ENCODE measurements around the gene ITIH6.
"Not testable (repeated sequence)": the region's sequence is repeated elsewhere in the genome, so short reads cannot be mapped to it uniquely, and the experiment has no call there.

ITIH6 gene, protein sequence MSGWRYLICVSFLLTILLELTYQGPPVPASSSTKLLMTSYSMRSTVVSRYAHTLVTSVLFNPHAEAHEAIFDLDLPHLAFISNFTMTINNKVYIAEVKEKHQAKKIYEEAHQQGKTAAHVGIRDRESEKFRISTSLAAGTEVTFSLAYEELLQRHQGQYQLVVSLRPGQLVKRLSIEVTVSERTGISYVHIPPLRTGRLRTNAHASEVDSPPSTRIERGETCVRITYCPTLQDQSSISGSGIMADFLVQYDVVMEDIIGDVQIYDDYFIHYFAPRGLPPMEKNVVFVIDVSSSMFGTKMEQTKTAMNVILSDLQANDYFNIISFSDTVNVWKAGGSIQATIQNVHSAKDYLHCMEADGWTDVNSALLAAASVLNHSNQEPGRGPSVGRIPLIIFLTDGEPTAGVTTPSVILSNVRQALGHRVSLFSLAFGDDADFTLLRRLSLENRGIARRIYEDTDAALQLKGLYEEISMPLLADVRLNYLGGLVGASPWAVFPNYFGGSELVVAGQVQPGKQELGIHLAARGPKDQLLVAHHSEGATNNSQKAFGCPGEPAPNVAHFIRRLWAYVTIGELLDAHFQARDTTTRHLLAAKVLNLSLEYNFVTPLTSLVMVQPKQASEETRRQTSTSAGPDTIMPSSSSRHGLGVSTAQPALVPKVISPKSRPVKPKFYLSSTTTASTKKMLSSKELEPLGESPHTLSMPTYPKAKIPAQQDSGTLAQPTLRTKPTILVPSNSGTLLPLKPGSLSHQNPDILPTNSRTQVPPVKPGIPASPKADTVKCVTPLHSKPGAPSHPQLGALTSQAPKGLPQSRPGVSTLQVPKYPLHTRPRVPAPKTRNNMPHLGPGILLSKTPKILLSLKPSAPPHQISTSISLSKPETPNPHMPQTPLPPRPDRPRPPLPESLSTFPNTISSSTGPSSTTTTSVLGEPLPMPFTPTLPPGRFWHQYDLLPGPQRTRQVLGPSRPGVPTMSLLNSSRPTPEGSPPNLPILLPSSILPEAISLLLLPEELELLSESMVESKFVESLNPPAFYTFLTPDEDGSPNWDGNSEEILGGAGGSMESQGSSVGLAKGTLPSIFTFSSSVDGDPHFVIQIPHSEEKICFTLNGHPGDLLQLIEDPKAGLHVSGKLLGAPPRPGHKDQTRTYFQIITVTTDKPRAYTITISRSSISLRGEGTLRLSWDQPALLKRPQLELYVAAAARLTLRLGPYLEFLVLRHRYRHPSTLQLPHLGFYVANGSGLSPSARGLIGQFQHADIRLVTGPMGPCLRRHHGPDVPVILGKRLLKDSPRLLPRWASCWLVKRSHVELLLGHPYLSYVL

DNA sequence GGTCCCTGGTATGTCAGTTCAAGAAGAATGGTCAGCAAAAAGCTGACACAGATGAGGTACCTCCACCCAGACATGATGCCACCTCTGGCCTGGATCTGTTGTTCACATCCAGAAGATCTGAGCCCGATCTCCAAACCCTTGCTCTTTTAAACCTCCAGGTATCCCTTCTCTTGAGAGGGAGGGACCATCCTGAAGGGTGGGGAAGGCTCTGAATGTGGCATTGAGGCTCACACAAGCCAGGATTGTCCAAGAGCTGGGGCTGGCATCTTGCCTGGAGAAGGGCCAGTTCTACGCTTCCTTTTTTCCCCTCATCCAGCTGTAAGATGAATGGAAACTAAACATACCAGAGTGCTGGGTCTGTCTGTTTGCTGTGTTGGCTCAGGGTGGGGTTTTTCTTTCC is at the start of gene ITIH6:
Gene ITIH6 (minus strand): TSS at position 119 of the 400 bp plus-strand sequence. CDS start 45 bp downstream, at position 74.
- DNase-seq: no peak

DNA sequence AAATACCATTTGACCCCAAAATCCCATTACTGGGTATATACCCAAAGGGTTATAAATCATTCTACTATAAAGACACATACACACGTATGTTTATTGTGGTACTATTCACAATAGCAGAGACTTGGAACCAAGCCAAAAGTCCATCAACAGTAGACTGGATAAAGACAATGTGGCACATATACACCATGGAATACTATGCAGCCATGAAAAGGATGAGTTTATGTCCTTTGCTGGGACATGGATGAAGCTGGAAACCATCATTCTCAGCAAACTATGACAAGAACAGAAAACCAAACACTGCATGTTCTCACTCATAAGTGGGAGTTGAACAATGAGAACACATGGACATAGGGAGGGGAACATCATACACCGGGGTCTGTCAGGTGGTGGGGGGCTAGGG is 49.6 kb upstream of the ITIH6 start:
- not testable (repeated sequence) for DNase-seq

DNA sequence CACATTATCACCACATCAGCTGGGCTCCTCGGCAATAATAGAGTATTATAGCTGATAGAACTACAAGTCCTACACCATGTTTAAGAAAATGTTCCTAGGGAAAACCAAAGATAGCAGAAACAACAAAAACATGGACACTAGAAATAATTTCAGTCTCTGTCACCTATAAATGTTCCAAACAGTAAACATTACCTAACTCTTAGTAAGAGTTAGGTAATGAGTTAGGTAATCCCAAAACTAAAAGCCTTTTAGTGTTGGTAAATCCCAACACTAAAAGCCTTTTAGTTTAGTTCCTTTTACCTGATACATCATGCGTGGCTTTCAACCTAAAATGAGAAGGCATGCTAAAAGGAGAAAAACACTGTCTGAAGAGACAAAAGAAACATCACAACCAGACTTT is 45.0 kb upstream of the ITIH6 start:
- DNase-seq: no peak

DNA sequence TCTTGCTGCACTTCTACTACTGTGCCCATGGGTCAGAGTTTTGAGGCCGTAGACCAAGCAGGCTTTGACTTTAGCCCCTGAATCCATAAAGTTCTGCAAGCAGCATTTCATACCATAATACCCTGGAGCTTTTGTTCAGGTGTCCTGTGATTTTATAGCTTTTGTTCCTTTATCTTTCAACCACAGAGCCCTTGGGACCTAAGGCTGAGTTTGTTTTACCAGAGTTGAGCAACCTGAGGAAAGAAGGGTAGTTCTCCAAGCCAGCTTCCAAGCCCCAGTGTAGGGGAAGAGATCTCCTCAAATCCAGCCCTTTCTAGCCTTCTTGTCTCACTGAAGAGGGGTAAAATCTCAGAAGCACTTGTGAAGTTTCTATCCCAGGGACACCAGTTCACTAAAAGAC is 44.6 kb upstream of the ITIH6 start:
- no peak for DNase-seq

DNA sequence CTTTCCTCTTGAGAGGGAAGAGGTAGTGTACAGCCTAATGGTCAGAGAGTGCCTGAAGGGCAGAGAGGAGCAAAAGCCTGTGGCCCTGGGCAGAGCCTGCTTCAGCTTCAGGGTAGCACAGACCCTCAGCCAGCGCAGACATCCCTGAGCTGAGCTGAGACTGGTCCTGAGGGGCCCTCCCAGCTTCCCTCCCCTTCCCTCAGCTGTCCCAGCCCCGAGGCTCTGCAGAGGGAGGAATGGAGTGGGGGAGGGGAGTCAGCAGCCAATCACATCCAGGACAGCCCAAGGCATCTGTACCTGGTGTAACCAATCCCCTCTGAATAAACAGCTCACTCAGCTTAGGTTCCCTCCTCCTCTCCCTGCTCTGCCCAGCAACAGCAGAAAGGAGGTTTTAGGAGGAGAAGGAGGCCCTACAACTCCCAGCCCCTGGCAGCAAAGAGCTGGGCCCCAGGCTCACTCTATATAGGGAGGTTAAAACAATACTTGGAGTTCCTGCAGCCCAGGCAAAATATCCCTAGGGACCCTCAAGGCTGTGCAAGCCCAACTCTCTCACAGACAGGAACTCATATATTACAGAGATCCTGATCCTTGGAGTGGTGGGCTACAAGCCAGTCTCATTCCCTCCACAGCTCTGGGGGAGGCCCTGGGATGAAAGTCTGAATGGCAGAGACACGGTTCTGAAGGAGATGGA is 43.3 kb upstream of the ITIH6 start:
- DNase-seq: not testable (repeated sequence)

DNA sequence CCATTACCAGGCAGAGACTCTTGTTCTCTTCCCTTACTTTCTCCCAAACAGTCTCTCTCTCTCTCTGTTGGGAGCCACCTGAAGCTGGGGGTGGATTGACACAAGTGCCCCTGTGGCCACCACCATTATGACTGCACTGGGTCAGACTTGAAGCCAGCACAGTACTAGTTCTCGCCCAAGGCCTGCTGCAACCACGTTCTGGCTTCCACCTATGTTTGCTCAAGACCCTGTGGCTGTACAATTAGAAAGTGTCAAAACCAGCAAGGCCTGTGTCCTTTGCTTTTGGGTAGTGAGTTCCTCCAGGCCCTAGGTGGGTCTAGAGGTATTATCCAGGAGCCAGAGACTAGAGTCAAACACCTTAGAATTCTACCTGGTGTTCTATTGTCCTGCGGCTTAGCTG is 40.5 kb upstream of the ITIH6 start:
- no peak for DNase-seq

DNA sequence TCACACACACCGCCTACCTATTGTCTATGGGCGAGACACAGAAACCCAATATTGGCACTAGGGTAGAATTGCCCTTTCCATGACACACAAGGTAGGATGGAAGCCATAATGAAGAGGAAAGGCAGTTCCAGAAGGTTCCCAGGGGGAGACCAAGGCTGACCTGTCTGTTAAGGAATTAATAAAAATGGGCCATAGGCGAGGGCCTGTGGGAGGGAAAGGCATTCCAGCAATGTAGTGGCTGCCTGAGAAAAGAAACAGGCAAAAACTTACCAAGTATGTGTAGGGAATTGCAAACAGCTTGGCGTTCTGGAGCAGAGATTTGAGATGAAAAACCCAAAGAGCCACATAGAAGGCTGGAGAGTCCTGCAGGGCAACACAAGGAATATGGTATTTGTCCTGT is 28.5 kb upstream of the ITIH6 start:
- no peak for DNase-seq

DNA sequence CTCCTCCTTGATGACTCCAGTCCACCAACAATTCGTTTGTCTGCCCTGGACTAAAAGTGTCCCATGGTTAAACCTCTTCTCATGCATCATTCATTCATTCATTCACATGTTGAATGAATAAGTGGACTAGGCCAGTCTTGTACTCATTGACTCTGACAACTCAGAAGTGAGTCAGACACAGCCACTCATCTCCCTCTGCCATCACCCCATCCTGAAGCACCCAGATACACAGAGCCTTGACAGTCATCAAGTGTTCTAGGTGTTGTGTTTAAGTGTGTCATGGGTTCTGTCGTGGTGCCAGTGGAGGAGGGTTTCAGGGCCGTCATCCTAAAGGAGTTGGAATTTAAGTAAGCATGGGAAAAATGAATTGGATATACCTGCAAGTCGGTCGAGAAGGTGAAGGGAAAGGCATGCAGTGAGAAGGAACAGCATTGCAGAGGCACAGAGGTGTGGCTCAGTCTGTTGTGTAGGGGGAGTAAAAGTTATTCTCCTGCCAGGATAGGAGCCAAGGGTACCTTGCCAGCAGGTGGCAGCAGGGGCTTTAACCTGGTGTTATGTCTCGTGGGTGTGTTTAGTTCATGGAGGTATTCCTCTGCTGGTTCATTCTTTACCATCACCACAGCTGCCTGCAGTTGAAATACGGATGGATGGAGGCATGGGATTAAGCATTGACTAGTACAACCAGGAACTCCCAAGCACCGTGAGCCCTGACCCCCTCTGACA is 27.8 kb upstream of the ITIH6 start:
- peak; percentile 14 to 24 for DNase-seq

DNA sequence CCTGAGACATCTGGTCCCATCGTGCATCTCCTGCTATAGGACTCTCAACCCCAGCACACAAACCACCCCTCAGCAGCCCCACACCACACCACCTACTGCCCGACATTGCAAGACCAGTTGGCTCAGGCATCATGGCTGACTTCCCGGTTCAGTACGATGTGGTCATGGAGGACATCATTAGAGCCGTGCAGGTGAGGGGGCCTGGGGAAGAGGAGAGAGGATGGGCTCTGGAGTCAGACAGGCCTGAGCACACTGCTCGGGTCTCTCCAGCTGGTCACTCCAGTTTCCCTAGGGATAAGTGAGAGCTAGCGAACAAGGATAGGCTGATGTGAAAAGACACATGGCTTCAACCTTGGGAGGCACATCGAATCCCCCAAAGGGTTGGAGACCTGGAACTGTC is 26.7 kb upstream of the ITIH6 start:
- DNase-seq: no peak

DNA sequence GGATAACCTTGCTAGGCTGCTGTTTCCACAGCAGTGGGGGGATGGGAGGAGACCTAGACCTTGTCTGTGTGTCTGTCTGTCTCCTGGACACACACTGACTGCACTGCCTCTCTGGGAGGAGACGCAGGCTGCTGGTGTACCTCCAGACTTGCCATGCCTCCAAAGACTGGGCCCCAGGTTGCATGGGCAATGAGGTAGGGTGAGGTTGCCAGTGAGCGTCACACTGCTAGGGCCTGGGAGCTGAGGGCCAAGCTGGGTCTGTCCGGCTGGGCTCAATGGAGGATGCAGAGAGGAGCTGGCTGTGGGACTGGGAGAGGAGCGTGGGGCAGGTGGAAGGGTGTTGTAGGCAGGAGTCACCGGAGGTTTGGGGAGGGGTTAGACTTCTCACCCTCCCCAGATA is 26.1 kb upstream of the ITIH6 start:
- DNase-seq: no peak

DNA sequence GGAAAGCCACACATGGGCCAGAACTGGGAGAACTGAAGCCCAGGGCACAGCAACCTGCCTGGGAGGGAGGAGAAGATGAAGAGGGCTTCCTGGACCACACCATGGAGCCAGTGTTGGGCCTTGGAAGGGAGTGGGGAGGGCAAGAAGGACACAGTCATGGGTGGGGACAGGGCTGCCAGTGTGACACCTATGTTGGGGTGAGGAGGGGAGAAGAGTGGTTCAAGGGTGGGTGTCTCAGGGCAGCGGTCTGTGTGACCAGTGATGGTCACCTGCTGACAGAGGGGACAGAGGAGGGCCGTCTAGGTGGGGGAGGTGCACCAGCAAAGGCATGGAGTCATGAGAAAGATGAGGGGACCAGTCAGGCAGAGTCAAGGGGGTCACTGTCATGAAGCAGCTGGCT is 23.3 kb upstream of the ITIH6 start:
- no peak for DNase-seq

DNA sequence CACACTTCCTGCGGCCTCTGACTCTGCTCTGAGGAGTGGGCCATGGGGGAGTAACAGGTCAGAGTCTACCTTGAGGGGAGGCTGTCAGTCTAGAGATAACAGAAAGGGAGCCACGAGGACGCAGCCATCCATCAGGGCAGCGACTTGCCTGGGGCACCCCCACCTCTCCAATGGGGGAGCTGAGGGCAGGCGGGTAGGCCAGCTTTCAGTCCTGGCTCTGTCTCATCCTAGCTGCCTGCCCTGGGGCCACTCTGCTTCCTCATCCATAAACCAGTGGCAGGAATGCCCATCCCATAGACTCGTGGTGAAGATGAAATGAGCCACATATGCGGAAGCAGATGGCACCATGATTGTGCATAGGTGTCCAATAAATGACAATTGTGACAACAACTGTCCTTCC is 22.7 kb upstream of the ITIH6 start:
- no peak for DNase-seq

DNA sequence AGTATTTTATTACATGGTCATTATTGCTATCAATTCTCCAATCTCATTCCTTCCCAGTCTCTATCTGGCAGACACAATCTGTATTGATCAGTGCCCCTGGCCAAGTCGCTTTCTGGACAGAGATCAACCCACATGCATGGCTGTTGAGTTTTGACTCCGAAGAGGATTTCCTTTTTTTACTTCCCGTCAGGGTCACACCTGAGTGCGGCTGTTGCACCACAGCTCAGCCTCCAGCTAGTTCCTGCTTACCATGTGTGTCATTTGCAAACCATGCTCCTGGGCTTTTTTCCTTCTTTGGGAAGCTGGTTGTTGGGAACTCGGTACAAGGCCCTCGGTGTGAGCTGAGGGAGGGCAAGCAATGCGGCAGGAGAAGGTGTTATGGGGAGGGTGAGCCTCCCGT is 21.1 kb upstream of the ITIH6 start:
- DNase-seq: no peak

DNA sequence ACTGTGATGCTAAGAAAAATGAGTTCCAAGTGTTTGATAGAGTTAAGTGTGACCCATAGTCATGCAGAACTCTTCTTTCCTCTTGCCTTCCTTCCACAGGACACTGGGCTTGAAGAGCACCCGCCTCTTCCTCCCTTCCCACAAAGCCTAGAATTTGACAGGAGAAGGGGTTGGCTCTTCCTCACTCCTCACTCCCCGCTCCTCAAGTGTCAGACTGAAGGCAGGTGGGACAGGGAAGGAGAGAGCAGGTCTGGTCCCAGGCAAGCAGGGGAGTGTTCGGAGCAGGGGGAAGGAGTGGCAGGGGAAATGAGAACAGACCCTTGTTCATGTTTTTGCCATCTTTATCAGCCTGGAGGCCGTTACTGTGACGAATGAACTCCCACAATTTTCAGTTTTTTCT is 20.2 kb upstream of the ITIH6 start:
- DNase-seq: no peak

DNA sequence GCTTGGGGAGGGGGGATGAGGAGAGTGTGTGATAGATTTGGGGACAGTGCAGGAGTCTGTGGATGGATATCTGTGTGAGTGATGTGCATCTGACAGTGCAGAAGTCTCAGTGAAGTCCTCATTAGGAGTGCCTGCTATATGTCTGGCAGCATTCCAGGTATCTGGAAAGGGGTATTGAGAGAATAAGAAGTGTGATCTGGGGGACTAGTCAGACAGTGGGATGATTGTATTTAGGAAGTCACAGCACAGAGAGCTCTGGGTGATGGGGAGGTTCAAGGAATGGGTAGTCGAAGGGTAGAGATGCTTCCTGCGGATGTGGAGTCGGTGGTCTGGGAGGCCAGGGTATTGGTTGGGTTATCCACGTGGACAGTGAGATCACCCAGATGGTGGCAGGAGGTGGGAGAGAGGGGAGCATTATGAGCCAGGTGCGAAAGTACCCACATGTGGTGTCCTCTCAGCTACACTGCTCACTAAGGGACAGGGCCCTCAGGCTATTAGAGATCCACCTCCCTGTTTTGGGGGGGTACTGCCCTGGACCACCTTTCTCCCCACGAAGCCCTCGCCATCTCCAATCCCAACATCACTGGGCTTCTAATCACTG is 19.3 kb upstream of the ITIH6 start:
- no peak for DNase-seq

DNA sequence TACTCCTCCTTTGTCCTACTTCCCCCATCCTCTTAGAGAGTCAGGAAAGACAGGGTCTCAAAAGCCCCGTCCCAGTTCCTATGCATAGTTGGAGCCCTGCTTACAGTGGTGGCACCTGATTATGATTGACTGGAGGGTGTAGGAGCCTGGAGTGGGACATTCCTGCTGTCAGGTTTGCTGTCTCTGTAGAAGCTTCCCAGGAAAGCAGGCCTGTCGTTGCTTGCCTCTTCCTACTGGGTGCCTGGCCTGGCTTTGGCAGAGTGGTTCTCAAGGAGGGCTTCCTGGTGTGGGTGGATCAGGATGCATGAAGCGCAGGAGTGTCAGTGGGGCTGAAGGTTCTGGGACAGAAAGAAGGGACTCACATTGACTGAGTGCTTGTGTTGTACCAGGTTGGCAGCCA is 14.3 kb upstream of the ITIH6 start:
- DNase-seq: no peak

DNA sequence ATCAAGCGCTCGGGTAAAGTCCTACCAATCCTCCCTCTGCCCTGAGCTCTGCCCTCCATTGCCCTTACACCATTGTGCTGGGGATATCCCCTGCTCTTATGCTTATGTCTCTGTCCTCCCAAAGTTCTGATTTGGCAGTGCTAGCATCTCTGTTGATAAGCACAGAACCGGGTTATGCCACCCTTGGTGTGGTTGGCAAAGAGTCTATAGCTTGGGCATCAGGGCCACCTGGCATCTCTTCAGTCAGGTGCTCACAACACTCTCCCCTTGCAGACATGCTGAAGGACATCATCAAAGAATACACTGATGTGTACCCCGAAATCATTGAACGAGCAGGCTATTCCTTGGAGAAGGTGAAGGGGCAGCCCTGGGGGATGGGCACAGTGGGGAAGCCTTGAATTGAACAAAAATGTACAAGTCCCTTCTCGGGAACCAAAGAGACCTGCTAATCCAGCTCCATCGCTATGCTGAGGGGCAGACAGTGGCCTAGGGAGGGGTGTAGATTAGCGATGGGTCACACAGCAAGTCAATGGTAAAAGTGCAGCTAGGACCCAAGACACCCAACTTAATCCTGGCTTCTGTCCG is 13.3 kb upstream of the ITIH6 start:
- no peak for DNase-seq

DNA sequence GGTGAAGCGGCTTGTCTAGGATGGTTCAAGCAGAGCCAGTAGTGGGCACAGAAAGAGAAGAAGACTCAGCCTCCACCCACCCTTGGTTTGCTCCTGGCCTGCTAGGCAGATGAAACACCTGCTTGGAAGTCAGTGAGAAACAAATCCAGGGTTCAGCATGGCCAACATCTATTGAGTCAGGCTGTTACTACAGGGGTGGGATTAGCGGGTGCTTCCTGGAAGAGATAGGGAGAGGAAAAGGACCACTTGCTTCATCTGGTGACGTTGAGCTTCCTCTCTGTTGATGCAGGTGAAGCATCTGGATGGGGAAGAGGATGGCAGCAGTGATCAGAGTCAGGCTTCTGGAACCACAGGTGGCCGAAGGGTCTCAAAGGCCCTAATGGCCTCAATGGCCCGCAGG is 12.5 kb upstream of the ITIH6 start:
- no peak for DNase-seq

DNA sequence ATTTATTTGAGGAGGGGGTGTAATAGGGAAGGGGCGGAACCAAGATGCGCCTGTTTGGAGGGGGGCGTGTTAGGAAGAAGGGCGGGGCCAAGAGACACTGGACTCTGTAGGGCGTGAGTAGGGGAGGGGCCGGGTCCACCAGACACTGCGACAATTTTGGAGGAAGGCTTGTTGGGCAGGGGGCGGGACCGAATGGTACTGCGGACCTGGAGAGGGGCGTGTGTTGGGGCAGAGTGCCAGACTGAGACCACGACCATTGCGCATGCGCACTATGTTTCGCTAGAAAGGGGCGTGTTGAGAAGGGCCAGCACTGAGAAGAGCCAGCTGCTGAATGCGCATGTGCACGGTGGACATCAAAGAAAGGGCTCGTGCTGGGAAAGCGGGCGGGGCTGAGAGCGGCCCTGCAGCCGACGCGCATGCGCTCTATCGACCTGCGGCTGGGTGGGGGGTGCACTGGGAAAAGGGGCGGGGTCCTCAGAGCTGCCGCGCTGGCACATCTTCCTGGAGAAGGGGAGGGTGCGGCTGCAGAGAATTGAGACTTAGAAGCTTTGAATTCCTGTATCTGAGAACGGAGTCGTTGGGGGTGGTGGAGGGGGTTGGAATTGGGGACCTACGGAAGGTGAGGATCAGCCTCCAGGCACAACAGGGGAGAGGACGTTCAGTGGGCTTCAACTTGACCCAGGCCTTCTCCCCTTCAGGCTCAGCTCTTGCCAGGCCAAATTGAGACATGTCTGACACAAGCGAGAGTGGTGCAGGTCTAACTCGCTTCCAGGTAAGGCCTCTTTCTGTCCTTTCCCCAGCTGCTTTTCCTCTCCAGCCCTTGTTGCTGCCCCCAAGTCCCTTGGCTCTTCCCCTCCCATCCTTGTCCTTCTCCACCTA is 10.8 kb upstream of the ITIH6 start:
- peak; percentile 80 to 87 for DNase-seq

DNA sequence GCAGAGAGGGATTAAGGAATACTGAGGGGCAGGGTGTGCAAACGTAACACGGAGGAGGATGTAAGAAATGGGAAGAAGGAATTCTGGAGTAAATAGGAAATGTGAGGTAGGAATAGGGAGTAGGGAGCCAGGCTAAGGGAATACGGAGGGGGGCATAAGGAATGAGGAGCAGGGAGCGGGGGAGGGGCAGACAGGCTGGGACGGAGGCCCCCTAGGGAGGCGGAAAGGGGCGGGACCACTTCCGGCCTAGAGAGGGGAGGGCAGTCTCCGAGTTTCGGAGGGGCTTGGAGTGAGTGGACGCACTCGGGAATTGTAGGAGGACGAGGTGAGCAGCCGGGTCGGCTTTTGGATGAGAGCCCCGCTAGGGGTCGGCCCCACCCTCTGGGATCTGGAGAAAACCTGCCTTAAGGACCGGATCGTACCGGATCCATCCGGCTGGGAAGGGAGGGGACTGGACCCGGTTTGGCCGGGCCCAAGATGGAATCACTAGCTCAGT is 10.1 kb upstream of the ITIH6 start:
- peak in 1 of 2 donors; percentile 18 for DNase-seq

All from activated CD4-positive, alpha-beta T cell treated with anti-CD3 and anti-CD28 coated beads for 4 hours (primary cell).